BLaER1 (cell line): ENCODE results near the gene TMEM74B.

Source experiments
- H3K27ac ChIP-seq: shearing (Covaris generic); formaldehyde crosslinking; 2 replicates; pipeline ENCODE4 v1.8.1; 2022
- H3K27me3 ChIP-seq: shearing (Covaris generic); formaldehyde crosslinking; 2 replicates; pipeline ENCODE4 v1.8.1; 2022
- H3K36me3 ChIP-seq: shearing (Covaris generic); formaldehyde crosslinking; 2 replicates; pipeline ENCODE4 v1.8.1; 2022
- H3K4me1 ChIP-seq: shearing (Covaris generic); formaldehyde crosslinking; 2 replicates; pipeline ENCODE4 v1.8.1; 2022
- H3K4me2 ChIP-seq: shearing (Covaris generic); formaldehyde crosslinking; 2 replicates; pipeline ENCODE4 v1.8.1; 2022
- H3K4me3 ChIP-seq: shearing (Covaris generic); formaldehyde crosslinking; 2 replicates; pipeline ENCODE4 v1.8.1; 2022
- H3K9ac ChIP-seq: shearing (Covaris generic); formaldehyde crosslinking; 2 replicates; pipeline ENCODE4 v1.8.1; 2022
- H3K9me3 ChIP-seq: shearing (Covaris generic); formaldehyde crosslinking; 2 replicates; pipeline ENCODE4 v1.8.1; 2022
- H4K20me1 ChIP-seq: shearing (Covaris generic); formaldehyde crosslinking; 2 replicates; pipeline ENCODE4 v1.8.1; 2022
- Cebpa-rat ChIP-seq: shearing (Covaris generic); IDR thresholded peaks from 2 replicates; pipeline ENCODE4 v1.8.1; 2022

Gene TMEM74B

DNA sequence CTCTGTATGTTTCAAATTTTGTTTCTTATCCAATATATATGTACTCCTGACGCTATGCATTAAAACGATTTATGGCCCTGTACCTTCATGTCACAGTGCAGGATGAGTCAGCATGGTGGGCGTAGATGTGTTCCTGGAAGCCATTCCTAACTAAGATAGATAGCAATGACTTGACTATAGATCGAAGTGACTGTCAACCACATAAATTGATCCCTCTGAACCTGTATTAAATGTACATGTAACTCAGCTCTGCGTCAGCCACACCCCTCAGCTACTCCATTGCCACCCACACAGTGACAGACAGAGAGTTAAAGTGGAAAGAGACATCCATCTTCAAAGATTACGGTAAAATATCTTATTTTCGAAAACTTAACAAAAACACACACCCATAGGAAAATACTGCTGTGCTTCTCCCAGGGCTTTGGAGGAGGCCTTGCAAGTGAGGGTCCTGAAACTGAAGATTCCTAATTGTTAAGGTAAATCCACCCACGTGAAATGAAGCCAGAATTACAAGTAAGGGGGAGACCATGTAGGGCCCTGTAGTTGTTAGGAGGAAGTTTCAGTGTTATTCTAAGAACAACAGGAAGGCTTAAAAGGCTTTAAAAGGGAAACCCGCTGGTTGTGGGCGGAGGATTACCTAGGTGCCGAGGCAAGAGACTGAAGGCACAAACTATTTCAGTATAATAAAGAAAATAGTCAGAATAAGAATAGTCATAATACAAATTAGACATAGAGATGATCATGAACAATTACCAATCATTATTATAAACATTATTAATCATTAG, 30.8 kb upstream of the TMEM74B start:
- Histone ChIP-seq H3K9ac (no peak overlapping the region), H4K20me1 (no peaks in the 10 kb centered on the region), H3K36me3 (no peaks in the 10 kb centered on the region), H3K27ac (no peak overlapping the region), H3K4me1 (peaks cover 9% of the 10 kb centered on the region), H3K27me3 (no peaks in the 10 kb centered on the region), H3K4me3 (no peak overlapping the region), H3K9me3 (no peaks in the 10 kb centered on the region), H3K4me2 (peak overlapping the region; percentile 20; the same call in 1 of the 2 replicates)
- TF ChIP-seq Cebpa-rat, result no peak

- H3K27ac ChIP-seq, result no peak overlapping the region
- no peak for TF ChIP-seq Cebpa-rat
- H3K4me3 ChIP-seq, result no peak overlapping the region
- no peaks in the 10 kb centered on the region for H3K9me3 ChIP-seq
- peaks cover 9% of the 10 kb centered on the region for H3K4me1 ChIP-seq
- H4K20me1 ChIP-seq, result no peaks in the 10 kb centered on the region
- no peak overlapping the region for H3K4me2 ChIP-seq
- H3K9ac ChIP-seq, result no peak overlapping the region
- H3K36me3 ChIP-seq, result no peaks in the 10 kb centered on the region
- no peaks in the 10 kb centered on the region for H3K27me3 ChIP-seq
These were observed 30.1 kb upstream of the TMEM74B start for GRCh38 chr20:1214838-1215261.

GRCh38 chr20:1212607-1213396, 28.0 kb upstream of the TMEM74B start:
- no peaks in the 10 kb centered on the region for H4K20me1 ChIP-seq
- no peak overlapping the region for H3K4me2 ChIP-seq
- no peak for TF ChIP-seq Cebpa-rat
- no peak overlapping the region for H3K27ac ChIP-seq
- H3K9ac ChIP-seq, result no peak overlapping the region
- H3K4me1 ChIP-seq, result peaks cover 9% of the 10 kb centered on the region
- no peaks in the 10 kb centered on the region for H3K27me3 ChIP-seq
- no peak overlapping the region for H3K4me3 ChIP-seq
- no peaks in the 10 kb centered on the region for H3K9me3 ChIP-seq
- no peaks in the 10 kb centered on the region for H3K36me3 ChIP-seq

- Histone ChIP-seq H4K20me1 (no peaks in the 10 kb centered on the region), H3K36me3 (no peaks in the 10 kb centered on the region), H3K9me3 (no peaks in the 10 kb centered on the region), H3K27me3 (no peaks in the 10 kb centered on the region), H3K4me3 (no peak overlapping the region), H3K27ac (no peak overlapping the region), H3K4me2 (no peak overlapping the region), H3K9ac (no peak overlapping the region), H3K4me1 (peaks cover 9% of the 10 kb centered on the region)
- TF ChIP-seq Cebpa-rat, result no peak
These were observed 27.2 kb upstream of the TMEM74B start for GRCh38 chr20:1212023-1212422.

- no peak overlapping the region for H3K9ac ChIP-seq
- H3K4me2 ChIP-seq, result no peak overlapping the region
- no peaks in the 10 kb centered on the region for H3K27me3 ChIP-seq
- TF ChIP-seq Cebpa-rat, result no peak
- peaks cover 1% of the 10 kb centered on the region for H3K4me1 ChIP-seq
- no peaks in the 10 kb centered on the region for H3K9me3 ChIP-seq
- no peaks in the 10 kb centered on the region for H4K20me1 ChIP-seq
- H3K36me3 ChIP-seq, result no peaks in the 10 kb centered on the region
- H3K27ac ChIP-seq, result no peak overlapping the region
- H3K4me3 ChIP-seq, result no peak overlapping the region
These were observed 25.7 kb upstream of the TMEM74B start for GRCh38 chr20:1210501-1210900.

- no peaks in the 10 kb centered on the region for H3K4me1 ChIP-seq
- no peaks in the 10 kb centered on the region for H3K9me3 ChIP-seq
- no peak overlapping the region for H3K4me2 ChIP-seq
- H3K4me3 ChIP-seq, result no peak overlapping the region
- H3K36me3 ChIP-seq, result no peaks in the 10 kb centered on the region
- no peak overlapping the region for H3K27ac ChIP-seq
- TF ChIP-seq Cebpa-rat, result no peak
- no peaks in the 10 kb centered on the region for H4K20me1 ChIP-seq
- no peak overlapping the region for H3K9ac ChIP-seq
- no peaks in the 10 kb centered on the region for H3K27me3 ChIP-seq
These were observed 24.9 kb upstream of the TMEM74B start for GRCh38 chr20:1209447-1210387.

DNA sequence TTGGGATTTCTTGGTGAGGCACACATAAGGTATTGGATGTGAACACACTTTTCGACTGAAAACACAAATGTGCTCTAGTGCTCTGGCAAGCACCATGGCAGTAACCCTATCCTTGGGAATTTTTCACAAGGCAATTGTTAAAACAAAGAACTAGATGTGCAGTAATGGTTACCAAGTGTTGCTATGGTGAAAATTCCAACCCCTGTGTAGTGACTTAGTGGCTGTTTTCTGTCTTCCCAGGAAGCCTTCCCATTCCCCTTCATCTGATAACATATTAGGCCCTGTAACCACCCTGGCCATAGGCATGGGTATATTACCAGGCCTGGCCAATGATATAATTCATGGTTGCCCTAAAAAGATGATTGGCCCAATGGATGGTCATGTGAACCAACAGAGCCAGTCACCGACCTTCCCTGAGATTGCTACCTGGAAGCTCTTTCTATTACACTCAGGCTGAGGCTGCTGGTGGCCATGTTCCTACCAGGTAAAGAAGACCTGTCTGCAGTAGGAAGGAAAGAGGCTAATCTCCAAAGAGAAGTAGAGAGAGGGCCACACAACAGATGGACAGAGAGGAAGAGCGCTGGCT, 22.6 kb upstream of the TMEM74B start:
- Histone ChIP-seq H3K27me3 (no peaks in the 10 kb centered on the region), H3K36me3 (no peaks in the 10 kb centered on the region)
- TF ChIP-seq Cebpa-rat, result no peak

GRCh38 chr20:1206366-1207148, 21.8 kb upstream of the TMEM74B start:
- no peaks in the 10 kb centered on the region for H3K9me3 ChIP-seq
- no peak overlapping the region for H3K9ac ChIP-seq
- H3K27ac ChIP-seq, result no peak overlapping the region
- H3K27me3 ChIP-seq, result no peaks in the 10 kb centered on the region
- no peaks in the 10 kb centered on the region for H3K36me3 ChIP-seq
- H3K4me3 ChIP-seq, result no peak overlapping the region
- H3K4me2 ChIP-seq, result no peak overlapping the region
- no peak for TF ChIP-seq Cebpa-rat
- no peaks in the 10 kb centered on the region for H4K20me1 ChIP-seq
- no peaks in the 10 kb centered on the region for H3K4me1 ChIP-seq

More for the DNA sequence above, 22.6 kb upstream of the TMEM74B start:
- Histone ChIP-seq H3K4me2 (no peak overlapping the region), H3K27ac (no peak overlapping the region), H3K9me3 (no peaks in the 10 kb centered on the region), H3K4me3 (no peak overlapping the region), H3K9ac (no peak overlapping the region), H4K20me1 (no peaks in the 10 kb centered on the region), H3K4me1 (no peaks in the 10 kb centered on the region)
